Tibial nerve (tissue), 4 donors: ENCODE results near the gene PEX14. TPM values are rescaled to one million over a fixed set of nuclear protein-coding genes. Genes with fewer than 3 reads are reported as not detected.

ENCODE experiments used
- DNase-seq, 2 donors: peaks; one replicate each; pipeline ENCODE4 v3.0.0-alpha.2; 2019; ENCODE audit warnings: low spot score in 2 of 2
- H3K27ac ChIP-seq, 4 donors: fragments of 200-600 bp; sonication (generic) in 3 of 4; one replicate each; pipeline ENCODE4 v1.5.1; 2017 to 2019; ENCODE audit warnings: mild to moderate bottlenecking in 1 of 4
- H3K27me3 ChIP-seq, 2 donors: fragments of 200-600 bp; sonication (generic) in 1 of 2; one replicate each; pipeline versions ENCODE4 v1.5.1 to v1.6.0; 2017 to 2019
- H3K36me3 ChIP-seq, 3 donors: fragments of 200-600 bp; sonication (generic); one replicate each; pipeline ENCODE4 v1.5.1; 2018 to 2019
- H3K4me1 ChIP-seq, 4 donors: fragments of 200-600 bp; sonication (generic) in 3 of 4; one replicate each; pipeline ENCODE4 v1.5.1; 2017 to 2019
- H3K4me3 ChIP-seq, 4 donors: fragments of 200-600 bp; sonication (generic) in 3 of 4; one replicate each; pipeline ENCODE4 v1.5.1; 2017 to 2019; ENCODE audit warnings: mild to moderate bottlenecking in 1 of 4, moderate library complexity in 1 of 4
- H3K9me3 ChIP-seq, 4 donors: fragments of 200-600 bp; sonication (generic) in 3 of 4; one replicate each; pipeline ENCODE4 v1.5.1; 2017 to 2019
- EP300 ChIP-seq, 2 donors: sonication (generic); formaldehyde crosslinking; IDR thresholded peaks; one replicate each; pipeline ENCODE4 v1.6.1; 2017; ENCODE audit warnings: antibody characterized with exemption in 2 of 2, mild to moderate bottlenecking in 1 of 2
- POLR2A ChIP-seq, 2 donors: fragments of 450-650 bp; IDR thresholded peaks; one replicate each; pipeline ENCODE4 v1.6.1; 2017; ENCODE audit warnings: antibody characterized with exemption in 2 of 2, mild to moderate bottlenecking in 2 of 2, moderate library complexity in 2 of 2
- WGBS, 2 donors: methylation state at CpG; one replicate each; pipeline ENCODE4 v1.1.5; 2018; 5-methylcytosine and 5-hydroxymethylcytosine counted together
- total RNA-seq, 4 donors: library from RNA; depleted of rRNA; stranded (reverse); fragments of >200 nt; gene quantifications; one replicate each; pipeline ENCODE4 v1.1.0, GENCODE V29; 2016
- TF ChIP-seq, protein P1 (sequence below), 5 experiments: fragments of 200-600 bp in 3 of 5; fragments of 450-650 bp in 2 of 5; sonication (generic) in 3 of 5; IDR thresholded peaks; one replicate each; pipeline ENCODE4 v1.5.1; 2016 to 2019; ENCODE audit warnings: antibody characterized with exemption in 5 of 5, mild to moderate bottlenecking in 3 of 5, moderate library complexity in 2 of 5

Gene PEX14
- total RNA-seq, 4 donors from 2014 or later, result 14.4 to 21.8 (median 18.2) TPM

- no peak for TF ChIP-seq POLR2A (IDR thresholded peaks at IDR 0.05)
- TF ChIP-seq, protein P1, sequence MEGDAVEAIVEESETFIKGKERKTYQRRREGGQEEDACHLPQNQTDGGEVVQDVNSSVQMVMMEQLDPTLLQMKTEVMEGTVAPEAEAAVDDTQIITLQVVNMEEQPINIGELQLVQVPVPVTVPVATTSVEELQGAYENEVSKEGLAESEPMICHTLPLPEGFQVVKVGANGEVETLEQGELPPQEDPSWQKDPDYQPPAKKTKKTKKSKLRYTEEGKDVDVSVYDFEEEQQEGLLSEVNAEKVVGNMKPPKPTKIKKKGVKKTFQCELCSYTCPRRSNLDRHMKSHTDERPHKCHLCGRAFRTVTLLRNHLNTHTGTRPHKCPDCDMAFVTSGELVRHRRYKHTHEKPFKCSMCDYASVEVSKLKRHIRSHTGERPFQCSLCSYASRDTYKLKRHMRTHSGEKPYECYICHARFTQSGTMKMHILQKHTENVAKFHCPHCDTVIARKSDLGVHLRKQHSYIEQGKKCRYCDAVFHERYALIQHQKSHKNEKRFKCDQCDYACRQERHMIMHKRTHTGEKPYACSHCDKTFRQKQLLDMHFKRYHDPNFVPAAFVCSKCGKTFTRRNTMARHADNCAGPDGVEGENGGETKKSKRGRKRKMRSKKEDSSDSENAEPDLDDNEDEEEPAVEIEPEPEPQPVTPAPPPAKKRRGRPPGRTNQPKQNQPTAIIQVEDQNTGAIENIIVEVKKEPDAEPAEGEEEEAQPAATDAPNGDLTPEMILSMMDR (IDR thresholded peaks at IDR 0.05), result no peak
- TF ChIP-seq EP300 (IDR thresholded peaks at IDR 0.05), result no peak
- no peak overlapping the region for H3K4me3 ChIP-seq
- peaks cover 0 to 8% of the 10 kb centered on the region in 2 donors for H3K27me3 ChIP-seq
- peaks cover 0 to 13% (median 0%) of the 10 kb centered on the region in 3 donors for H3K36me3 ChIP-seq
- WGBS, 2 donors, result 91 to 93% methylated on average over 20 to 33 of the region's 41 CpGs
- no peaks in the 10 kb centered on the region for H3K9me3 ChIP-seq
- DNase-seq, result no peak
- no peak overlapping the region for H3K27ac ChIP-seq
- H3K4me1 ChIP-seq, result peaks cover 0 to 14% (median 0%) of the 10 kb centered on the region in 4 donors
Measured at GRCh38 chr1:10653370-10654125, 178.8 kb downstream of the PEX14 start.

DNA sequence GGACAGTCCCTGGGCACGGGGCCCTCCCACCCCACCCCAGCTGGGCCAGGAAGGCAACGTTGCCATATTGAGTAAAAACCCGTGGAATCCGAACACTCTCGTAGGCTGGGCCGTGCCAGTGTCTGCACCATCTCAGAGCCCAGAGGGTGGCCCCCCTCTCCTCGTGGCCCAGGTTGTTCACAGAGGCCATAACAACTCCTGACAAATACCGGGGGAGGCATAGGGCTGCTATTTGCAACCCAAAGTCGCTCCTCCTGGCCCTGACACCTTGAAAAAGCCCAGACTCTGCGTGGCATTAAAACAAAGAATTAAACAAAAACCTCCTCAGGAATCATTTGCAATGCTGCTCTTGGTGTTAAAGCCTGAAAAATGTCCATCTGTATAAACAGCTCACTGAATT is 180.3 kb downstream of the PEX14 start:
- no peak for TF ChIP-seq POLR2A (IDR thresholded peaks at IDR 0.05)
- TF ChIP-seq, protein P1 (IDR thresholded peaks at IDR 0.05), result no peak
- no peak for TF ChIP-seq EP300 (IDR thresholded peaks at IDR 0.05)
- Histone ChIP-seq H3K27me3 (peaks cover 0 to 8% of the 10 kb centered on the region in 2 donors), H3K4me1 (peaks cover 0 to under 1% (median 0%) of the 10 kb centered on the region in 4 donors), H3K27ac (no peak overlapping the region), H3K9me3 (no peaks in the 10 kb centered on the region), H3K4me3 (no peak overlapping the region), H3K36me3 (peaks cover 0 to 22% (median 0%) of the 10 kb centered on the region in 3 donors)
- no peak for DNase-seq
- WGBS, 2 donors, result 78 to 84% methylated on average over 10 of the region's 10 CpGs

DNA sequence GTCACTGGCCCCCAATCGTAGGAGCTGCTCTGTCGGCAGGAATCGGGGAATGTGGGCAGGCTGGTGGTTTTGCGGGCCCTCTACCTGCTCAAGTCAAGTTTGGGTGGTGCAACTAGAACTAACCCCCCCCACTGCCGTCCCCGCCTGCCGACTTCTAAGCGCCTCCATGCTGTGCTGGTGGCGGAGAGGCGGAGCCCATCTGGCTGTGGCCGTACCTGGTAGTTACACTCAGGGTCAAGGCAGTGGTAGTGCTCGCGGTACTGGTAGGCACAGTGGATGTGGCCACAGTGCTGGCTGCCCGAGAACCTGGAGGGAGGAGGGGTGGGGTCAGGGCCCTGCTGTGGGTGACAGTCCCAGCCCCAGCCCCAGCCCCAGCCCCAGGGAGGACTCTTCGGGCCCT is 181.7 kb downstream of the PEX14 start:
- Histone ChIP-seq H3K36me3 (peaks cover 0 to 26% (median 0%) of the 10 kb centered on the region in 3 donors), H3K27me3 (peaks cover 0 to under 1% of the 10 kb centered on the region in 2 donors), H3K4me1 (no peaks in the 10 kb centered on the region), H3K4me3 (no peak overlapping the region), H3K9me3 (no peaks in the 10 kb centered on the region), H3K27ac (no peak overlapping the region)
- DNase-seq, result no peak
- 79 to 88% methylated on average over 9 to 10 of the region's 15 CpGs for WGBS, 2 donors
- no peak for TF ChIP-seq POLR2A (IDR thresholded peaks at IDR 0.05)
- no peak for TF ChIP-seq EP300 (IDR thresholded peaks at IDR 0.05)
- TF ChIP-seq, protein P1 (IDR thresholded peaks at IDR 0.05), result no peak

- 53 to 64% methylated on average over 25 to 29 of the region's 29 CpGs for WGBS, 2 donors
- TF ChIP-seq EP300 (IDR thresholded peaks at IDR 0.05) (no peak), POLR2A (IDR thresholded peaks at IDR 0.05) (no peak)
- TF ChIP-seq, protein P1 (IDR thresholded peaks at IDR 0.05), result no peak
- no peaks in the 10 kb centered on the region for H3K9me3 ChIP-seq
- peaks cover 0 to 26% (median 0%) of the 10 kb centered on the region in 3 donors for H3K36me3 ChIP-seq
- DNase-seq, result no peak
- H3K27ac ChIP-seq, result no peak overlapping the region
- H3K27me3 ChIP-seq, result no peaks in the 10 kb centered on the region
- H3K4me3 ChIP-seq, result no peak overlapping the region
- H3K4me1 ChIP-seq, result no peaks in the 10 kb centered on the region
Measured at GRCh38 chr1:10657088-10657847, 182.5 kb downstream of the PEX14 start.
